ENCODE measurements around the gene PKHD1.

PKHD1 gene

DNA sequence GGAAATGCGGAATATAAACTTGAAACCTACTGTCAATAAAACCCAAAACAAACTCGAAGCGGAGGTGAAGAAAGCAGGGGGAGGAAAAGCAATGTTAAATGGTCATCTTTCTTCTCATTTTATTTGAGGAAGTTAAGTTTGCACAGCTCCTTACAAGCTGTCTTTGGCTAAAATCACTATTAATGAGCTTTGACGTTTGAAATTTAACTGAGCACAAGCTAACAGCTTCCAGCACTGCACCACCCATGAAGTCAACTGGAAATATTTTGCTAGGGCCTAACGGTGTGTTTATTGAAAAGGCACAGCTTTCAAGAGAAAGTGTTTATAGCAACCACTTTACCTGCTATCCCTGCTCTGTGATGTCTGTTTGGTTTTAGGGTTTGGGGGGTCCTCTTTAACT is 103.8 kb downstream of the PKHD1 start:
- TF ChIP-seq, protein P1, sequence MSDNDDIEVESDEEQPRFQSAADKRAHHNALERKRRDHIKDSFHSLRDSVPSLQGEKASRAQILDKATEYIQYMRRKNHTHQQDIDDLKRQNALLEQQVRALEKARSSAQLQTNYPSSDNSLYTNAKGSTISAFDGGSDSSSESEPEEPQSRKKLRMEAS (IDR thresholded peaks at IDR 0.05) = no peak

DNA sequence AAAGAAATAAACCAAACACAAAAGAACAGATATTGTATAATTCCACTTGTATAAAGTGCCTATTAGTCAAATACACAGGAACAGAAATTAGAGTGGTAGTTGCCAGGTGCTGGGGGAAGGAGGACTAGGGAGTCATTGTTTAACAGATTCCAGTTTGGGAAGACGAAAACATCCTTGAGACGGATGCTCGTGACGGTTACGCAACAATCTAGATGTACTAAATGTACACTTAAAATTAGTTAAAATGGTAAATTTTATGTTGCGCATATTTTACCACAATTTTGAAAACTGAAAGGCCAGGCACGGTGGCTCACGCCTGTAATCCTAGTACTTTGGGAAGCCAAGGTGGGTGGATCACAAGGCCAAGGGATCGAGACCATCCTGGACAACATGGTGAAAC is 111.0 kb downstream of the PKHD1 start:
- TF ChIP-seq FOXM1 (IDR thresholded peaks at IDR 0.05; ENCODE audit: borderline replicate concordance, low read depth) (no peak), ZBTB7A (IDR thresholded peaks at IDR 0.05; ENCODE audit: low read depth) (no peak)
- TF ChIP-seq, protein P2, sequence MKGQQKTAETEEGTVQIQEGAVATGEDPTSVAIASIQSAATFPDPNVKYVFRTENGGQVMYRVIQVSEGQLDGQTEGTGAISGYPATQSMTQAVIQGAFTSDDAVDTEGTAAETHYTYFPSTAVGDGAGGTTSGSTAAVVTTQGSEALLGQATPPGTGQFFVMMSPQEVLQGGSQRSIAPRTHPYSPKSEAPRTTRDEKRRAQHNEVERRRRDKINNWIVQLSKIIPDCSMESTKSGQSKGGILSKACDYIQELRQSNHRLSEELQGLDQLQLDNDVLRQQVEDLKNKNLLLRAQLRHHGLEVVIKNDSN (IDR thresholded peaks at IDR 0.05) = no peak

DNA sequence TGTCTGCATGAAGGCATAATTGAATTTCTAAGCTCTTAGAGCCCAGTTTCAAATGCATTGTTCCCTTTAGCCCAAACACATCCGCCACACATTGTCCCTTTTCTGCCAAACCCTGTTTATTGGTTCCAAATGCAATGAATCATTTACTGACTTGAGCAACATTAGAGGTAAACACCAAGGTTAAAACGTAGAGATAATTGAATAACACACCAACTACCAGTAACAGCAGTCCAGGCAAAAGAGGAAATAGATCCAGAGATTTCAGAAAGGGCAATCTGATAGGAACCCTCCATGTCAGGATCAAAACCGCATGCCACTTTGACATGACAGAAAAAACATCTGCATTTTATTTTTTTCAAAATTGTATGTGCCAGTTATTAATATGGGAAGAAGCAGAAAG is 114.8 kb downstream of the PKHD1 start:
- TF ChIP-seq CEBPB (IDR thresholded peaks at IDR 0.05) = no peak

DNA sequence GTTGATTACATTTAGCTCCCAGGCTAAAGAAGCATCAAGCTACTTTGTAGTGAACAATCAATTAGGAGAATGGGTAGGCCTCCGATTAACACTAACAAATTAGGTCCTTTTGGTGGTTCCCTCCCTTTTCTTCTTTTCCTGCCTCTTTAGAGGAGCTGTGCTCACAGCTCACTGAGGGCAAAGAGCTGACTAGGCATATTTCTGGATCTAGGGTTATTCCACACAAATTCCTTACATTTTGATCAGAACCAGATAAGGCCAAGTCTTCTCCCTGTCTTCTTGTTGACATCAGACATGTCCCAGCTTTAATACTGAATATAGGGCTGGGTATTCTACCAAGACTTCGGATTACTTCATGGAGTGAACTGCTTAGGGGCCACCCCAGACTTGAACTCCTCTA is 119.1 kb downstream of the PKHD1 start:
- TF ChIP-seq YY1 (IDR thresholded peaks at IDR 0.05; ENCODE audit: low read depth) (no peak), ZBTB7A (IDR thresholded peaks at IDR 0.05; ENCODE audit: low read depth) (no peak), TEAD4 (IDR thresholded peaks at IDR 0.05) (no peak), TAF1 (IDR thresholded peaks at IDR 0.05; ENCODE audit: low read depth) (no peak), RAD21 (IDR thresholded peaks at IDR 0.05; ENCODE audit: low read depth) (no peak), CREB1 (IDR thresholded peaks at IDR 0.05; ENCODE audit: low read depth) (no peak), FOXM1 (IDR thresholded peaks at IDR 0.05; ENCODE audit: borderline replicate concordance, low read depth) (no peak), EGR1 (IDR thresholded peaks at IDR 0.05) (no peak), TCF12 (IDR thresholded peaks at IDR 0.05; ENCODE audit: low read depth) (no peak), CEBPB (IDR thresholded peaks at IDR 0.05) (no peak), EP300 (IDR thresholded peaks at IDR 0.05; ENCODE audit: borderline replicate concordance) (no peak)
- TF ChIP-seq, protein P1 (IDR thresholded peaks at IDR 0.05) = no peak
- TF ChIP-seq, protein P3, sequence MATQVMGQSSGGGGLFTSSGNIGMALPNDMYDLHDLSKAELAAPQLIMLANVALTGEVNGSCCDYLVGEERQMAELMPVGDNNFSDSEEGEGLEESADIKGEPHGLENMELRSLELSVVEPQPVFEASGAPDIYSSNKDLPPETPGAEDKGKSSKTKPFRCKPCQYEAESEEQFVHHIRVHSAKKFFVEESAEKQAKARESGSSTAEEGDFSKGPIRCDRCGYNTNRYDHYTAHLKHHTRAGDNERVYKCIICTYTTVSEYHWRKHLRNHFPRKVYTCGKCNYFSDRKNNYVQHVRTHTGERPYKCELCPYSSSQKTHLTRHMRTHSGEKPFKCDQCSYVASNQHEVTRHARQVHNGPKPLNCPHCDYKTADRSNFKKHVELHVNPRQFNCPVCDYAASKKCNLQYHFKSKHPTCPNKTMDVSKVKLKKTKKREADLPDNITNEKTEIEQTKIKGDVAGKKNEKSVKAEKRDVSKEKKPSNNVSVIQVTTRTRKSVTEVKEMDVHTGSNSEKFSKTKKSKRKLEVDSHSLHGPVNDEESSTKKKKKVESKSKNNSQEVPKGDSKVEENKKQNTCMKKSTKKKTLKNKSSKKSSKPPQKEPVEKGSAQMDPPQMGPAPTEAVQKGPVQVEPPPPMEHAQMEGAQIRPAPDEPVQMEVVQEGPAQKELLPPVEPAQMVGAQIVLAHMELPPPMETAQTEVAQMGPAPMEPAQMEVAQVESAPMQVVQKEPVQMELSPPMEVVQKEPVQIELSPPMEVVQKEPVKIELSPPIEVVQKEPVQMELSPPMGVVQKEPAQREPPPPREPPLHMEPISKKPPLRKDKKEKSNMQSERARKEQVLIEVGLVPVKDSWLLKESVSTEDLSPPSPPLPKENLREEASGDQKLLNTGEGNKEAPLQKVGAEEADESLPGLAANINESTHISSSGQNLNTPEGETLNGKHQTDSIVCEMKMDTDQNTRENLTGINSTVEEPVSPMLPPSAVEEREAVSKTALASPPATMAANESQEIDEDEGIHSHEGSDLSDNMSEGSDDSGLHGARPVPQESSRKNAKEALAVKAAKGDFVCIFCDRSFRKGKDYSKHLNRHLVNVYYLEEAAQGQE (IDR thresholded peaks at IDR 0.05; ENCODE audit: low read depth) = no peak
- TF ChIP-seq, protein P2 (IDR thresholded peaks at IDR 0.05) = no peak

DNA sequence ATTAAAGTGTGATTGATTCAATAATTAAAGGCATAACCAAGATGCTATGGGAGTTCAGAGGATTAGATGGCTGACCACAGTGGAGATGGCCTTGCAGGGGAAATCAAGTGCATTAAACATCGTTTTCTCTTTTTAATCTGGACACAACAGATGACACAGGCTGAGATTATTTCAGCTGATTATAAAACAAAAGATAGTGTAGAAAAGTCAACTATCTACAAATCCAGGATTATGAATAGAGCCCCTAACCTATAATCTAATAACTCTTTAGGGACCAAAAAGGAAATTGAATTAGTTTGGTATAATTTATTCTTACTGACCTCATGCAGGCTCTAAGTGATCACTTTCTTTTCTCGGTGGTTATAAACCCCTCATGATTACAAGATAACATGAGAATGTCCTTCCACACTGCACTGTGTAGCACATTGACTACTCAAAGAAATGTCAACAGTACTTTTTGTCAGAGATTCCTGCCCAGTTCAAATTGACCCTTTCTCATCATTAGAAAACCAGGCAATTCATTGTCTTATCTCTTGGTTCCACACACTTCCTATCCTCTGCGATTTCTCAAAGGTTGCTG is 122.1 kb downstream of the PKHD1 start:
- TF ChIP-seq, protein P2 (IDR thresholded peaks at IDR 0.05) = no peak
- TF ChIP-seq TCF12 (IDR thresholded peaks at IDR 0.05; ENCODE audit: low read depth) = no peak
- TF ChIP-seq TAF1 (IDR thresholded peaks at IDR 0.05; ENCODE audit: low read depth) = no peak
- TF ChIP-seq FOXM1 (IDR thresholded peaks at IDR 0.05; ENCODE audit: borderline replicate concordance, low read depth) = no peak
- TF ChIP-seq NFIC (IDR thresholded peaks at IDR 0.05) = no peak

DNA sequence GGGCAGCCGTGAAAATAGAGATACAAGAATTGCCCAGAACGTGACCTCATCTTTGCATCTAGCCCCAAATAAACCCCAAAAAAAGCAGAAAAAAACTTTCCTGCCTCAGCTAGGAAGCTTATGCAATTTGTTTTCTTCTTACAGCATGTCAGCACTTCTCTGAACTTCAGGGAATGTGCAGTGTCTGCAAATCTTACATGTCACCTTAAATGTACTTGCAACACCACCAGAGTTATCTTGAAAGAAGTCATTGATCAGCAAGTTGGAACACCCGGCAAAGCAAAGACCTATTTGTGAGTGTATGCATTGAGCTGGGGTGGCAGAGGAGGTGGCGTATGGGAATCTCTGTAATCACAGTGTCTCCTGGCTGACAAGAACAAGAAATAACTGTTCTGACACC is 123.4 kb downstream of the PKHD1 start:
- TF ChIP-seq CREB1 (IDR thresholded peaks at IDR 0.05; ENCODE audit: low read depth) = no peak

DNA sequence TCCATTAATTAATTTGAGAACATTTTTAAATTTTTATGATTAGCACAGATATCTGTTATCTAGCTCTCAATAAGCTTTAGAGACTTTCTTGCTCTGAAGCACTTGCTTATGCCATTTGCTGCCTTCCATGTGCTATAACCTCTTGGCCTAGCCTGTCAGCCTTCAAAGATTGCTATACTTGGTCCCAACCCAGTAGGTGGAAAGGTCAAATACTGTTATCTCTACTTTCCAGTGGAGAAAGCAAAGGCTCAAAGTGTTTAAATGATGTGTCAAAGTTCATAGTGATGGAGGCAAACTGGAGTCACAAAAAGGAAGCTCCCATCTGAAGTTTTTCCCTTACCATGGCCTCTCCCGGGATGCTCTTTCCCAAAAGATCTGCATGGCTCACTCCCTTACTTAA is 125.1 kb downstream of the PKHD1 start:
- TF ChIP-seq RAD21 (IDR thresholded peaks at IDR 0.05; ENCODE audit: low read depth) = no peak
- TF ChIP-seq EP300 (IDR thresholded peaks at IDR 0.05; ENCODE audit: borderline replicate concordance) = no peak
- TF ChIP-seq, protein P2 (IDR thresholded peaks at IDR 0.05) = no peak
- TF ChIP-seq TEAD4 (IDR thresholded peaks at IDR 0.05) = no peak
- no peak for TF ChIP-seq NFIC (IDR thresholded peaks at IDR 0.05)
- no peak for TF ChIP-seq FOXM1 (IDR thresholded peaks at IDR 0.05; ENCODE audit: borderline replicate concordance, low read depth)
- TF ChIP-seq TCF12 (IDR thresholded peaks at IDR 0.05; ENCODE audit: low read depth) = no peak
- TF ChIP-seq YY1 (IDR thresholded peaks at IDR 0.05; ENCODE audit: low read depth) = no peak
- TF ChIP-seq, protein P3 (IDR thresholded peaks at IDR 0.05; ENCODE audit: low read depth) = no peak
- TF ChIP-seq TAF1 (IDR thresholded peaks at IDR 0.05; ENCODE audit: low read depth) = no peak

All from Ishikawa (cell line).